HG03095 (cell line): ENCODE measurements around the gene AKR7A3.
"Not testable (repeated sequence)": the region's sequence is repeated elsewhere in the genome, so short reads cannot be mapped to it uniquely, and the experiment has no call there.

Experiments used
- ATAC-seq: cut with Tn5 transposase; IDR thresholded peaks from one replicate; pipeline ENCODE4 v1.9.1; 2021; ENCODE audit warnings: moderate library complexity; ENCODE audit not compliant: unreplicated experiment

Gene AKR7A3

DNA sequence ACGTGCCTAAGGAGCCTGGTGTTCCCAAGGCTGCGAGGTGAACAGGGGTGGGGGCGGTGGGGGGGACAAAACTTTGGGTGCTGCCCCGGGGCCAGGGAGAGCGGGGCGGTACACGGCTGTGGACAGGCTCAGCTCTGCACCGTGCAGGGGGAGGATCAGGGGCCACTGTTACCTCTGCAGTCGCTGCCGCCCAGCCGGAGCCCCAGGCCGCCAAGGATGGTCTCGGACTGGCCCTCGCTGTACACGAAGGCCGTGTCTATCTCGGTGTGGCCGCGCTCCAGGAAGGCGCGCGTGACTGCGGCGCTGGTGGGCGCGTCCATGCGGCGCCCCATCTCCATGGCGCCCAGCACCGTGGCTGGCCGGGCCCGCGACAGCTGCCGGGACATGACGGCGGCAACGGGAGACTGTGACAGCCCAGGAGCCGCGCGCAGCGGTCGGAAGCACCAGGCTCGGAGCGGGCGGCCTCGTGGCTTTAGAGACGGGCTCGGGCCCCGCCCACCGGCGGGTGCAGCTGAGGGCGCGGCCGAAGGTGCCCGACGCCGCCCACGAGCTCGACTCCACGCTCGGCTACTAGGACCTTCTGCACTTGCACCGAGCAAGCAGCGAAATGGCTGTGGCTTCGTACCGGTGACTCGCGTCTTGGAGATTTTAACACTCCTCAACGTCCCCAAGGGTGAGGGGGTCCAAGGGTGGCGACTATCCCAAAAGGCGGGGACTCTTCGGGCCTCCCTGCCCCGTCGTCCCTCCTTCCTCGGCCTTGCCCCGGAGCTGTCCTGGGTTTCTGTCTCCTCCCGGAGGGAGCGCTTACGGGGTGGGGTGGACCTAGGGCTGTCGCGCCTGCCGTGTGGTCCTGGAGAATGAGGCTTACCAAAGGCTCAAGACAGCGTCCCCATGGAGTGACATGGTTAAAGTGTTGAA, at the start of gene AKR7A3:
TSS of gene AKR7A3 (minus strand) at position 447 of the 918 bp plus-strand sequence. CDS start at position 386, 61 bp downstream.
- ATAC-seq: not testable (repeated sequence)

DNA sequence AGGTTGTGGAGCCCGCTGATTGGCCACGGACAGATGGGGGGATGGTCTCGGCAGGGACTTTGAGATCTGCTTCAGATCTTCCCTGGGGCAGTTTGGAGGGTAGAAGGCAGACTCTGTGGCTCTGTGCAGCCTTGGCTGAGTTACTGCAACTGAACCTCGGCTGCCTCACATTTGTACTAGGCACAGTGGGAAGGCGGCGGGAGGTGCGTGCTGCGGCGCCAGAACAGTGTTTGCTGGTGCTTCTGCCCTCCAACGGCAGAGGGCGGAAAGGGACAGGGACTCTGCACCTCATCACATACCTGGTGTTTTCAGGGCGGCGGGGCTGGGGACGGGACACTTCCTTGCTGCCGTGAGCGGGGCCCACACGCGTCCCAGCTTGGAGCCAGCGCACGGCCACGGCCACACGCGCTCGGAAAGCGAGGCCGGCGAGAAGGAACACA, 49.8 kb upstream of the AKR7A3 start:
- ATAC-seq: no peak

DNA sequence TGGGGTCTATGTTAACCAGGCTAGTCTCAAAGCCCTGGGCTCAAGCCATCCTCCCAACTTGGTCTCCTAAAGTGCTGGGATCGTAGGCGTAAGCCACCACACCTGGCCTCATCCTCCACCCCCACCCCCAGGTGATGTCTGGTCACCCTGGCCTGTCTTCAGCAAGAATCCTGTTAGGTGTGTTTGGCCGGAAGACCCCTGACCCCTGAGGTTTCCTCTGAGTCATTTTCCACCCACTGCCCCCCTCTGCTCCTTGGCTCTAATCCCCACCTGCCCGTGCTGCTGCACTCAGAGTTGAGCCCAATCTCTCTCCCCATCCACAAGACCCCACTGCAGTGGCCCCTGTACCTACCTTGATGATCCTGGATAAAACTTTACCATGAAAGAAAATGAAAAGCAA, 48.7 kb upstream of the AKR7A3 start:
- ATAC-seq: no peak

DNA sequence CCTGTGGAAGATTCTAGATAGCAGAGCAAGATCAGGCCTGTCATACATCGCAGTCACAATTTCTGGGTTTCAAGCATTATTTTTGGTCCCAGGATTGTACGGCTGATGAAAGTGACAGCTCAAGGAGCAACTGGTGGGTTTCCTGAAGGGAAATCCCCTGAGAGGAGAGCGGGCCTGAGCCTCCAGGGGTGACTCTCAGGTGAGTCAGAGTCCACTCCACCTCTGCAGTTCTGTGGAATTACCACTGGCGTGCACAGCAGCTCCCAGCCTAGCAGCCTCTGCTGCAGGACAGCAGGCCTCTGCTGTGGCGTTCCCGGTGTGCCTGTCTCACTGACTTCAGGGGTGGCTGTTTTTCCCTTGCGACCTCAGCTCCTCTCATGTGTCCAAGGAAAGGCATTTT, 48.0 kb upstream of the AKR7A3 start:
- no peak for ATAC-seq

DNA sequence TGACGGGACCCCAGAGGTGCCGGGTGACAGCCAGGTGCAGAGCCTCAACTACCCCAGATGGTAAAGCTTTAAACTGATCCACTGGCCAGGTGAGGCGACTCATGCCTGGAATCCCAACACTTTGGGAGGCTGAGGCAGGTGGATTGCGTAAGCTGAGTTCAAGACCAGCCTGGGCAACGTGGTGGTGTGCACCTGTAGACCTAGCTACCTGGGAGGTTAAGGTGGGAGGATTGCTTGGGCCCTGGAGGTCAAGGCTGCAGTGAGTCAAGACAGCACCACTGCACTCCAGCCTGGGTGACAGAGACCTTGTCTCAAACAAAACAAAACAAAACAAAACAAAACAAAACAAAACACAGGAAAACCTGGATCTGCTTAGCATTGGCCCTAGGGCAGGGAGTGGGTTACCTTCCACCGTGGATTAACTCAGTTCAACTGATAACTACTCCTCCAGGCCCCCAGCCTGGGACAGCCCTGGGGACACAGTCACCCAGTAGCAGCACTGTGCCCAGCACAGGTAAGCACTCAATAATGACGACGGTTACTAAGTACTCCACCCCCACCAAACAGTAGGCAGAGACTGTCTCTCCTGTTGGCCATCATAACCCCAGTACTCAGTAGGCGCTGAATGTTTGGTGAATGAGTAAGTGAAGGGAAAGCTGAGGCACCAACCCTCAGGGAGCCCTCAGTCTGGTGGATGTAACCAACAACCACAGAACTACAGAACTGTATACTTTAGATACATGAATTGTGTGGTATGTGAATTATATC, 45.2 kb upstream of the AKR7A3 start:
- no peak for ATAC-seq

DNA sequence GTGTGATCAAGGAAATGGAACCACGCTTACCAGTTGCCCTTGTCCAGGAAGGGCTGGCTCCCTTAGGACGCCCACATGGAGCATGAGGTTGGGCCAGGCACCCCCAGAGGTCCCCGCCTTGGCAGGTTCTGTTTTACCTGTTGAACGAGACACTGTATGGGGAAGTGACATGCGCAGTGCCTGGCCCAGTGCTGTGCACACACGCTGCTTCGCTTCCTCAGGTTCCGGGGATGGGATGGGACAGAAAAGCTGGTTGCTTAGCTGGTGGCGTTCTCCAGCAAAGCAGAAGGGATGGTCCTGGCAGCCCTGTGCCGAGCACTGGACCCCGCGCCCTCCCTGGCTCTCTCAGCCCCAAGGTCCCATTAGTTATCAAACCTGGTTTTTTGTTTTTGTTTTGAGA, 44.3 kb upstream of the AKR7A3 start:
- ATAC-seq: no peak

DNA sequence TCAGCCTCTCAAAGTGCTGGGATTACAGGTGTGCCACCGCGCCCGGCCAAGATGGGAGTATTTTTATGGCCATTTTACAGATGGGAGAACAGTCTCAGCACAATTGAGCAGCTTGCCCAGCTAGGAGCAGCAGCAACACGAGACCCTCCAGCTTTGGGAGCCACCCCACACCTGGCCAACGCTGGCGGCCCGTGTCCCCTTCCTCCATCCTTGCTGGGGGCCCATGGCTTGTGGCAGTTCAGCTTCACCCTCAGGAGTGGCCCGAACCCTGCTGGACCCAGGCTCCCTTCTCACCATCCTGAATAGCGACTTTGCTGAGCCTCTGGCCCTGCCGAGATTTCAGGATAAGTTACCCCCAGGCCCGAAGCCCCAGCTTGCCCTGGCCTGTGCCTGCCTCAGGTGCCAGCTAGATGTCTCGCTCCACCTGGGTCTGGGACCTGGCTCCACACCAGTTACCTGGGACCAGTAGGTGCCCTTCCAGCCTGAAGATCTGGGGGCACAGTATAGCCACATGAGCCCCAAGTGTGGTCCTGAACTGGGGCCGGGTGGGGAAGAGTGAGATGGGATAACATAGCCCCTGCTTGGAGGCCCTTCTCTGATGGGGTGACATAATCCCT, 42.8 kb upstream of the AKR7A3 start:
- ATAC-seq: no peak

DNA sequence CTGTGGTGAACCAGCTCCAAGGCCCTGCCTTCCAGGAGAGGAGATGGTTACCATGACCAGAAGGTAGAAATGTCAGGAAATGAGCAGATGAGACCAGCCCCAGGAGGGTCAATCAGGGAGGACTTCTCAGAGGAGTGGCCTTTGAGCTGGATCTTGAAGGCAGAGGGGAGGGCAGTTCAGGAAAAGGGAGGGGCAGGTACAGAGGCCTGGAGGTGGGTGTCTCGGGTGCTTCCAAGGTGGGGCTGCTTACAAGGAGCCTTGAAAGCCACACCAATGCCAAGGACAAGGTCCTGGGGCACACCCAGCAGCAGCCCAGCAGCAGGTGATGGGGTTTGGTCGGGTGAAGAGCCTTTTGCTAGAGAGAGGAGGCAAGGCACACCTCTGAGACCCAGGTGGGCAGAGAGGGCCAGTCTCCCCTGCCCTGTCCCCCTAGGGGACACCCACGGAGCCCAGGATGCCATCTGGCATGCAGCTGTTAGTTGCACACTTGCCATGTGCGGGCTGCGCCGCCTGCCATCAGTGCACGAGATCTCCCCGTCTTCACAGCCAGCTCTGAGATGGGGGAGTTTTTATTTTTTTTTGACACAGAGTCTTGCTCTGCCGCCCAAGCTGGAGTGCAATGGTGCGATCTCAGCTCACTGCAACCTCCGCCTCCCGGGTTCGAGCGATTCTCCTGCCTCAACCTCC, 42.0 kb upstream of the AKR7A3 start:
- ATAC-seq: no peak

DNA sequence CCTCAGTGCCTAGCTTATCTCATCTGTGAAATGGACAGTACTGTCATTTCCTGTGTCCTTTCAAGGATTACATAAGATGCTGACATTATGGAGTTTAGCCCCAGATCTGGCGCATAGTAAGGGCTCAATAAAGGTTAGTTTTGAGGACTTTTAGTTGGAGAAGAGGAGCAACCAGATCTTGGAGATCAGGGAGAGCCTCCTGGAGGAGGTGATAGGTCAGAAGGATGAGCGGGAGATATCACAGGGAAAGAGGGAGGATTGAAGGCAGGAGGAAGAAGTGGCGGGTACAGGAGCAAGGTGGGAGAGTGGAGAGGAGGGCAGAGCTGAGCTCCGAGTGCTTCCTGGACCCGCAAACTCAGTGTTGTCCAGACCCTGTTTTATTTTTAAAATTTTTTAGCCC, 41.0 kb upstream of the AKR7A3 start:
- ATAC-seq: no peak

DNA sequence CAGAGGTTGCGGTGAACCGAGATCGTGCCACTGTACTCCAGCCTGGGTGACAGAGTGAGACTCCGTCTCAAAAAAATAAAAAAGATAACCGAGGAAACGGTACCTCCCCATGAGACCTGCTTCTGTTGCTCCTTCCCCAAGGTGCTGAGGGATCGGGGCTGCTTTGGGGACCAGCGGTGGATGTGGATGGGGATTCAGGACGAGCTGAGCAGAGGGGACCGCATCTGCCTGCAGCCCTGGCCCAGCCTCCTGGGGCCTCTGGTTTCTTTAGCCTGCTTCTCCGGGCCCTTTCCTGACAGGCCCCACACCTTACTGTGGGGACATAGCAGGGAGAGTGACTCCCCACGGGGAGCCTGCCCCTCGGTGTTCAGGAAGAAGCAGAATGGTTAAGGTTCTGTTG, 40.6 kb upstream of the AKR7A3 start:
- no peak for ATAC-seq

DNA sequence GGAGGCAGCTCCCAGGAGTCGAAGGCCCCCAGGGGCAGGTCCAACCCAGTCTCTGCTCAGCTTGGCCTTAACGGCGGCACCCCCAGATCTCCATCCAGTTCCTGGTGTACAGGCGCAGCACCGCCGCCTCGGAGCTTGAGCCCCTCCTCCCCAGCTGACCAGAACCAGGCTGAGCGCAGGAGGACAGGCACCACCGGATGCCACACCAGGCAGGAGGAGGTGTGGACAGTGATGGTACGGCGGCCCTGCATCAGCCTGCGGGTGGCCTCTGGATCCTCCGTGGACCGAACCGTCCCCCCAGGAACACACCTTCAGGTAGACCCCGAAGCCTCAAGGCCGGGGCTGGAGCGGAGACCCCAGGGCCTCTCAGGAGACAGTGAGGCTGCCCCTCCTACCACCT, 39.9 kb upstream of the AKR7A3 start:
- no peak for ATAC-seq

DNA sequence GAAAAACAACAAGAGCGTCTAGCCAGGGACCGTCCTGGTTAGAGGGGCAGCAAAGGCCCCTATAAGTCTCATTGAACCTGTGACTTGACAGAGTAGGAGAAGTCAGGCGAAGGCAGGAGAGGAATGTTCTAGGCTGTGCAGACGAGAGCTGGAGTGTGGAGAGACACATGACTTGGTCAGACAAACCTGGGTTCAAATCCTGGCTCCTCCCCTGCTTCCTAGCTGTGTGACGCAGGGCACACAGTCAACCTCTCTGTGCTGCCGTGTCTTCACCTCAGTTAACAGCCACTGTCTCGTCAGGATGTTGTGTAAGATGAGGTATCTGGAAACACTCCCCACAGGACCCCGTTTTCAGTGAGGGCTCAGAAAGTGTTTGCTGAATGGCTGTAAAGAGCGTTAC, 39.2 kb upstream of the AKR7A3 start:
- no peak for ATAC-seq

DNA sequence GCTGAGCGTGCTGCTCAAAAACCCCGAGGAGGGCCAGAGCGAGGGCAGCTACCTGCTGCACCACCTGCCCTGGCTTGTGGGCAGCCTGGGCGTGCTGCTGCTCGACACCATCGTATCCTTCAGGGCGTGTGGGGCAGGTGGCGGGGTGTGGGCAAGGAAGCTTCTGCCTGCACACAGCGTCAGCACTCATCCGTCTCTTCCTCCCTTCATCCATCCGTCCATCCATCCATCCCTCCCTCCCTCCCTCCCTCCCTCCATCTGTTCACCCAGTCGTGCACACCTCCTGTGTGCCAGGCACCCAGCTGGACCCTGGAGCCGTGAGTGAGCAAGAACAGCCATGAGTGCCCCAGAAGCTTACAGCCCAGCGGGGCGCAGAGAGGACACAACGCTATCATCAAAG, 38.7 kb upstream of the AKR7A3 start:
- ATAC-seq: no peak

DNA sequence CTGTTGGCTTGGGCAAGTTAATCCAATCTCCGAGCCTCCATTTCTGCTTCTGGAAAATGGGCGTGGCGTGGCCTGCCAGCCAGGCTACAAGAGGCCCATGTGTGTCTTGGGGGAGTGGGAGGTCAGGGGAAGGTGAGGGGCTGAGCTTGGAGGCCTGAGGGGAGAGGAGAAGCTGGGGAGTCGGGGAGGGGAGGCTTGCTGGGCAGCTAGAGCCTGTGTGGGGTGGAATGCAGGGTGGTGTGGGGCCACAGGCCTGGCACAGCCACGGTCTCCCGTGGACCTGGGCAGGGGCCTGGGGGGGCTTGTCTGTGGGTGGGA, 38.1 kb upstream of the AKR7A3 start:
- ATAC-seq: no peak

DNA sequence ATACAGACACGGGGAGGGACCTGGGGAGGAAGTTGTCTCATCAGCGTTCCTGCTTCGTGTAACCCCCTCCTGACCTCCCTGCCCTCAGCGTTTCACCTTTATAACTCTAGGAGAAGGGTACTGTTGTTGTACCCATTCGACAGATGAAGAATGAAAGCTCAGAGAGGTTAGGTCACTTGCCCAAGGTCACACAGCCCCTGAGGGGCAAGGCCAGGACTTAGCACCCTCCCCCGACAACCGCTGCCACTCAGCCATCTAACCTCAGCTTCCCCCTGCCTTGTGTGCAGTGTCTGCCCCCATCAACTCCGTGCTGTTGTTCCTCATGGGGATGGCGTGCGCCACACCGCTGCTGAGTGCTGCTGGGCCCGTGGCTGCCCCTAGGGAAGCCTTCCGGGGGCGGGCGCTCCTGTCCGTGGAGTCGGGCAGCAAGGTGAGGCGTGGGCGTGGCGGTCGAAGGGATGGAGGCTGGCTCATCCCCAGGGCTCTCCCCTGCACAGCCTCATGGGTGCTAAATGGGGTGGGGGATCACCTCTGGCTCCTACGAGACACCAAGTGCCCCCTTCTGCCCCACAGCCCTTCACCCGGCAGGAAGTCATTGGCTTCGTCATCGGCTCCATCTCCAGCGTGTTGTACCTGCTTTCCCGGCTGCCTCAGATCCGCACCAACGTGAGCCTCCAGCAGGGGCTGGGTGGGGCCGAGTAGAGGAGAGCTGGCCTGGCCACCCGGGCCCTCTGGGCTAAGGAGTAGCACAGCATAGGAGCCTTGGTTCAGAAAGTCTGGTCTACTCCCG, 37.6 kb upstream of the AKR7A3 start:
- ATAC-seq: no peak

DNA sequence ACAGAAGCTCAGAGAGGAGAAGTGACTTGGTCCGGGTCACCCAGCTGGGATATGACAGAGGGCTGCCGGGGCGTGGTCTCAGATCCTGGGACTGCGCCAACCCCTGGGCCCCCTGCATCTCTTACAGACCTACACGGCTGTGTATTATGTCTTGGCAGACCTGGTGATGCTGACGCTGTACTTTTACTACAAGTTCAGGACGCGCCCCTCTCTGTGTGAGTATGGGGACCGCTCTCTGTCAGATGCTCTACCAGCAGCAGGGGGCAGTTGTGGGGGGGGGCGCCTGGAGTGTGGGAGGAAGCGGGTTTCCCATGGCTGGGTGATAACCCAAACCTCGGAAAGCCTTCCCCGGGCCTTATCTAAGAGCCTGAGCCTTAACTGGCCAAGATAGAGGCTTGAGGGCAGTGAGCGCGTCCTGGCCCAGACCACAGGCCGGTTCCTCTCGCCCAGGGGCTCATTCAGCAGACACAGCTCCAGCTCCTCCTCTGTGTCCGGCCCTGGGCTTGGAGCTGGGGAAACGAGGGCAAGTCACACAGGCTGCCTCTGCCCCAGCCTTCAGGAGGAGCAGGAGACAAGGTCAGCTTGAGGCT, 36.9 kb upstream of the AKR7A3 start:
- ATAC-seq: no peak

DNA sequence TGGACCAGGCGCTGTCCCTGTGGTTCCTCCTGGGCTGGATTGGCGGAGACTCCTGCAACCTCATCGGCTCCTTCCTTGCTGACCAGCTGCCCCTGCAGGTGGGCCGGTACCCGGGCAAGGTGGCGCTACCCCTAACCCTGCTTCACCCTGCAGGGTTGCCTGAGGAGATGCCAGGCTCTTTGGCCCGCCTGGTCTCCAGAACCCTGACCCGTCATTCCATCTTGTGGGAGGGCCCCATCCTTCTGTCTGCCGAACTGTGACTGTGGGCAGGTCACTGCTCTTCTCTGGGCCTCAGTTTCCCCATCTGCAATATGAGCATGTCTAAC, 36.1 kb upstream of the AKR7A3 start:
- ATAC-seq: no peak

DNA sequence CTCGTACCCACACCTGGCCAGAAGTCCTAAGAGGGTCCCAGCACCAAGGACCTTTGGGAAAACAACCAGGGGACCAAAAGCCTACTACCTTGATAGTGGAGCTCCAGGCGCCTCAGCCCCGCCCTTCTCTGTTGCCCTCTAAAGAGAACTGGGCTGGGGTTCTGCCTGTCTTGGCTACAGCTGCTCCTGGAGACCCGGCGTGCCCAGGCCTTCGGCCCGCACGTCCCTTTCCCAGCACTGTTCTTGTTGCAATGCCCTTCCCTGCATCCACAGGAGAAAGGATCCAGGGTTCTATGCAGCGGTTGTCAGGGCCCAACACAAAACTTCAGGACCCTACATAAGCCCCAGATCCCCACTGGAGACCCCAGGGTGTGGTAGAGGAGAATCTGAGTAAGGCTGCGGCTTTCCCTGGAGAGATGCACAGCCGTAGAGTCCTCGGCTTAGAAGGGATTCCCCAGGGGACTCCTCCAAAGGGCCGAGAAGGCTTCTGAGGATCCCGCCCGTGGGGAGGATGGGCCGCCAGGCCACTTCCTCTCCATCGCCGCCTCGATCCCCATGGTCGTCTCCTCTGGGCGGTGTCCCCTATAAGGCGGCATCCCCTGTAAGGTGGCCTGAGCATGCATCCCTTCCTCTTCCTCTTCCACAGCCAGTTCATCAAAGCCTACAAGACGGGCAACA, 35.6 kb upstream of the AKR7A3 start:
- ATAC-seq: no peak

DNA sequence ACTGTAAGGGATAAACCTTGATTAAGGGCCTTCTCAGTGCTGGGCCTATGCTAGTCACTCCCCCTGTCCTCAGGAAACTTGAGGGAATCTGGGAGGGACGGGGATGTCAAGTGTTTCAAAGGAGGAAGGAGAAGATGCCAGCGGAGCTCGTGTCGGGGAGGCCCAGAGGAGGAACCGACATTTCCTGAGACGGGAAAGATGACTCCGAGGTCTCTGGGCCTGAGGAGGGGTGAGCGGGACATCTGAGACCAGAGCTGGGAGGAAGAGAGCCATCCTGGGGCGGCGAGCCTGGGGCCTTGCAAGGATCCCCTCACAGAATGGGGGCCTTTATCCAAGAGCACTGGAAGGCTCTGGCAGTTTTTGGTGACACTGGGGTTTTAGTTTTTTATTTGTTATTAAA, 33.9 kb upstream of the AKR7A3 start:
- ATAC-seq: no peak

DNA sequence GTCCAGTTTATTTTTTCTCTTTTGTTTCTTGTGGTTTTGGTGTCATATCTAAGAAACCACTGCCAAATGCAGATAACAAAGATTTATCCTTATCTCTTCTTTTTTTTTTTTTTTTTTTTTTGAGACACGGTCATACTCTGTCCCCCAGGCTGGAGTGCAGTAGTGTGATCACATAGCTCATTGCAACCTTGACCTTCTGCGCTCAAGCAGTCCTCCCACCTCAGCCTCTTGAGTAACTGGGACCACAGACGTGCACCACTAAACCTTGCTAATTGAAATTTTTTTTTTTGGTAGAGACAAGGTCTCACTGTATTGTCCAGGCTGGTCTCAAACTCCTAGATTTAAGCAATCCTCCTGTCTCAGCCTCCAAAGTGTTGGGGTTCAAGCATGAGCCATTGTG, 32.5 kb upstream of the AKR7A3 start:
- ATAC-seq: no peak
